ENCODE data around the gene TTR.

TTR gene

DNA sequence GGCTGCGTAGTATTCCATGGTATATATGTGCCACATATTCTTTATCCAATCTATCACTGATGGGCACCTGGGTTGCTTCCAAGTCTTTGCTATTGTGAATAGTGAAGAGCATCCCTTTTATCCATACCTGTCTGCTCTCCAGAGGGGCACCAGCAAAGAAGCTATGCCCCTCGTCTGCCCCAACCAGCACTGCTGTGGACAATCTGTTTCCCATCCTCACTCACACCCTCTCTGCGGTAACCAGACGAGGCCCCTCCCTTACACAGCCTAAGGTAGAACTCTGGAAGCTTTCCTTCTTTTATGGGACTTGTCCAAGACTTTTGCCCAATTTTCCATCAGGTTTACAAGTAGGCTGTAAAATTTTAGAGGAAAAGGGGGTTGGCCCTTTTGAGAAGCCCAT, 24.9 kb downstream of the TTR start:
- DNase-seq (ENCODE audit: low read depth in 2 of 2) = no peak

DNA sequence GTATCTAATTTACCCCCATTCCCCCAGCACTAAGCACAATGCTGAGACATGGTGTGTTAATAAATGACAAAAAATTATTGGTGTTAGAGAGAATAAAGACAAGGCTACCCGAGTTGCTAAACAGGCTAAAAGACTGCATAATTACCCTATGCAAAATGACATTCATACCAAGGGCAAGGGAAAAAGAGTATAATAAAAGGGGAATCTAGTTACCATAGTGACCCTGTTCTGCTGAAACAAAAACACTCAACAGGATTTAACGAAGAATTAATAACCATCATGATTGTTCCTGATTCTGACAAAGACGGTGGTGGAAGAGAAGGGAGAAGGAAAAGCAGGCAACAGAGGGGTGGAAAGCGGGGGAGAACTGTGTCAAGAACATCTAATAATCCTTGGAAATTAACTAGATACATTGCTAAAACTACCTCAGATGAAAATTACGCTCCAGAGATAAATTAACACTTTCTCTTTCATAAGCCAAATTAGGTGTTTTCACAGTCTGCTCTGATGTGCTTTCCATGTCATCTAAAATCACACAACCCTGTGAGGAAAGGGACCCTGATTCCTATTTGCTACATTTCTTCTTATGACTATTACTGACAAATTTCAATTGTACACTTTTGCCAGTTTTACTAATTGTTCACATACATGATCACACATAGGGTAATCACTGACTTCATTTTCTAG, 25.5 kb downstream of the TTR start:
- DNase-seq (ENCODE audit: low read depth in 2 of 2) = no peak

DNA sequence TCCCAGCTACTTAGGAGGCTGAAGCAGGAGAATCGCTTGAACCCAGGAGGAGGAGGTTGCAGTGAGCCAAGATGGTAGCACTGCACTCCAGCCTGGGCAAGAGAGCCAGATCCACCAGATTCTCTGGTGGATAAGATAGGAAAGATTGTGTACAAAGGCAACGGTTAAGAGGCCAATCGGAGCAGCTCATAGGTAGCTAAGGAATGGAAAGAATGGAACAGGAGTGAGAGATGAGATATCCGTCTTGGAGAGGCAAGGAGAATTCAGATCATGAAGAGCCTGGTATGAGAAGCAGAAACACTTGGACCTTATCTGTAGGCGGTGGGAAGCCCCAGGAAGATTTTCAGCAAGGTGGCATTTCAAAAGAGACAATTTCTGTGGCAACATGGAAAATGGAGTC, 27.1 kb downstream of the TTR start:
- DNase-seq (ENCODE audit: low read depth in 2 of 2) = no peak

DNA sequence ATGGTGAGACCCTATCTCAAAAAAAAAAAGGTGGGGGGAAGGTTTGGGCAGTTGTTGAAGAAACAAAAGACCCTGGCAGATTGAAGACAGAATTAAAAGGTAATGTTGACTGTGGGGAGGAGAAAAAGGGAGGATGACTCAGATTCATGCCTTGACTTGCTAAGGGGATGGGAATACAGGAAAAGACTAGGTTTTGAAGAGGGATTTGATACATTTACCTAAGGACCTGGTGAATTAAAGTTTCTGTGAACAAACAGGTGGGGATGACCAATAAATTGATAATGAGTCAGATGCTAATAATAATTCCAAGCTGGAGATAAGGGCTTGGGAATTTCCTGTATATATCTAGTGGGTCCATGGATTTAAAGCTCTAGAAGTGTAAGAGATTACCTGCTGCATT, 27.6 kb downstream of the TTR start:
- DNase-seq (ENCODE audit: low read depth in 2 of 2) = no peak

DNA sequence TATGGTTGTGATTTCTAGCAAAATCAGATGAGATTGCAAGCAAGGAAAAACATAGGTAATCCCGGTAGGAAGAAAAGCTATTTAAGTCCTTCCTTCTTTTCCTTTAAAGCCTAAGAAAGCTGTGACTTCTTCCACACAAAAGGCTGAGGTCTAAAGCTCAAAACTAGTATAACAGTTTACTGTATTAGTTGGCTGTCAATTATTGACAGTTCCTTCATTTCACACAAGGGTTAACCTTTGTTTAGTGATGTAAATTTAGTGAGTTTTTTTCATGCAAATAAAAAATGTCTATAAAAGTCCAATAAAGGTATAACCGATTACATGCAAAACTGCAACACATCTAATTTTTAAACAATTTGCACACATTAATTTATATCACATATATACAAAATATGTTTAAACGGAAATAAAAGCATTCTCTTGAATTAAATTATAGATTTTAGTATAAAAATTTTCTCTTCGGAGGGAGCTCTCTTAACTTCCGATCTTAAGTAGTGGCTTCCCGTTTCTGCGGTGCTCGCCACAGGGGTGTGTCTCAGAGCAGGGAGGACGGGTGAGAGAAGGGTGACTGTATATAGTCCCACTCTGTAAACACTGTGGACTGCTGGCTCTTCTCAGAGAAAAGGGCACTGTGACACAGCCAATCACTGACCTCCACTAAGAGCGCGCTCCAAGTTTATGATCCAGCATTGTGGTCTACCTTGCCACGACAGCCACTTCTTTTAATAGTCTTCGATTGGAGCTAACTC, 33.4 kb downstream of the TTR start:
- no peak for DNase-seq (ENCODE audit: low read depth in 2 of 2)

DNA sequence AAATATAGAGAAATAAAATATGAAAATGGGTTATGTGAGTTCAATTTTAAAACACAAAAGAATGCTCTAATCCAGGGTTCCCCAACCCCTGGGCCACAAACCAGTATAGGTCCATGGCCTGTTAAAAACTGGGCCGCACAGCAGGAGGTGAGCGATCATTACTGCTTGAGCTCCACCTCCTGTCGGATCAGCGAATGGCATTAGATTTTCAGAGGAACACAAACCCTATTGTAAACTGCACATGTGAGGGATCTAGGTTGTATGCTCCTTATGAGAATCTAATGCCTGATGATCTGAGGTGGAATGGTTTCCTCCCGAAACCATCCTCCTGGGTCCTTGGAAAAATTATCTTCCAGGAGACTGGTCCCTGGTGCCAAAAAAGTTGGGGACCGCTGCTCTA, 34.7 kb downstream of the TTR start:
- DNase-seq (ENCODE audit: low read depth in 2 of 2) = no peak

DNA sequence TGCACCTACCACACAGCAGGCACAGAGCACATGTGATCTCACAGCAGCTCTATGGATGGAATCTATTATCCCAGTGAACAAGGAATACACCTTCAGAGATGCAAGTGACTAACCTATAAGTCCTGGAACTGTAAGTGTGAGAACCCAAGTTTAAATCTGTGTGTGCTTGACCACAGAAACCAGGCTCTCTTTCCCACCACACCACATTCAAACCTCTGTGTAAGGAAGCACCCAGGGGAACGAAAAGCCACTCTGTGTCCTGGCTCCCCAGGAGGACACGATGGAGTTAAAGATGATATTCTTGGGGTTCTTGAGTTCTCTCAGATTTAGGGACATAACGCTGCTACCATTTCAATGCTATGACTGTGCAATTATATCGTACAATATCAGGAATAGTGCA, 38.9 kb downstream of the TTR start:
- no peak for DNase-seq (ENCODE audit: low read depth in 2 of 2)

DNA sequence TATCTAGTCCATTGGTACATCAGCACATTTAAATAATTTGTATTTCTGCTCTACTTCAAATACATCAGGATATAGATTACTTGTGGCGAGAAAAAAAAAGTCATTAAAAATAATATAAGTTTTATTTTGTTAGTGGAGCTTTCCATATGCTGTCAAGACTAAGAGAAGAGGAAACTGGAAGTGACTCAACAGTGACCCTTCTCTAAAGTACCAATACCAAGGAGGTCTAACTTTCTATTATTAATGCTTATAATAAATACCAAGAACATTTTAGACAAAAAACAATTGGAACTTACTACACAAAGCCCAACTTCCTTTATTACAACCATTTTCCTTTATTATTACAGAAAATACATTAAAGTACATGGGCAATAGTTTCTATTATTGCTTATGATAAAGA, 39.8 kb downstream of the TTR start:
- DNase-seq (ENCODE audit: low read depth in 2 of 2) = no peak

DNA sequence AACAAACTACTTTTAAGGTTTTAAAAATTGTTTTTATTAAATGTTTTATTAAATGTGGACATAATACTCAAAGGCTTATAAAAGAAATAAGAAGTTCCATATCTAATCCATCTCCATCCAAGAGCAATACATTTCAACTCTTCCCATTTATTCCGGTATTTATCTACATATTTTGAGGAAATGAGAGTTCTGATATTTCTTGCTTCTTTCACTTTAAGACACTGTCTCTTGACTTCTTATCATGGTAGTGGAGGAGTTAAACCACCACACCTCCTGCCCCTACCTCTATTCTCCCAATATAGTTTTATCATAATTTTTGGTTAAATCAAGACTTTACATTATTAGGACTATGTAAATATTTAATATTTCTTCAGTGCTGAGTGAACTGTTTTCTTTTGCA, 40.7 kb downstream of the TTR start:
- no peak for DNase-seq (ENCODE audit: low read depth in 2 of 2)

DNA sequence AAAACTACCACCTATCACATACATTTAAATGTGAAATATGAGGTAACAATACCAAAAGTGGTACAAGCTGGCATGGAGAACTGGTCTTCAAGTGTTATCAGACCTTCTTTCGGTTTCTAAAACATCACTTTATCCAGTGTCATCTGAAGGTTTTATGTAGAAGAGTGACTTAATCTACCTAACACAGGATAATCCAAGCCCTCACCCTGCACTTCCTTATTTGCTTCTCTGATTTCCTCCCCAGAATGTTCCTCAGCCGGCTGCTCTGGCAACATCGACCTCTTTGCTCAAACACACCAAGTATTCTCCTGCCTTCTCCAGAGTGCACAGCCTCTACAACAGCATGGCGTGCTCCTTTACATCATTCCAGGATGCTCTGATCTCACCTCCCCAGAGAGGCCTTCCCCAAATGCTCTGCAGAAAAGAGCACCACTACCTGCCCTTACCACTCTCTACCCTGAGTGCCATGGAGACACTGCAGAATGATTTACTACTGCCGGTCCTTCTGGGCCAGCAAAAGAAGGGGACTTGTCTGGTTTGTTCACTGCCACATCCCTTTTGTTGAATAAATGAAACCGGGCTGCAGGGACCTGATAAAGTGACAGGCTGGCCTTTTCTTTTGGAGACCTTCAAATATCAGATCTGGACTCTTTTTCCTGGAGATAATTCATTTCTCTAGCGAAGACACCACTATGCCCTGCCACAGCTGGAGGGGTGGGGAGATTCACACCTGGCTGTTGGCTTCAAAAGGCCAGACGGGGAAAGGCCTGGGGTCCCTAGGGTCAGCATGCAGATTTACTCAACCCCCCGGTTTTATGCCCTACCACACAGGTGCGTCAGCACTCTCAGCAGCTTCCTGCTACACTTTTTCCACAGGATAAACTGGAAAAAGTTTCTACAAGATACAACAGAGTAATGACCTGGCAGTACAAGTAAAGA, 42.0 kb downstream of the TTR start:
- DNase-seq (ENCODE audit: low read depth in 2 of 2) = no peak

DNA sequence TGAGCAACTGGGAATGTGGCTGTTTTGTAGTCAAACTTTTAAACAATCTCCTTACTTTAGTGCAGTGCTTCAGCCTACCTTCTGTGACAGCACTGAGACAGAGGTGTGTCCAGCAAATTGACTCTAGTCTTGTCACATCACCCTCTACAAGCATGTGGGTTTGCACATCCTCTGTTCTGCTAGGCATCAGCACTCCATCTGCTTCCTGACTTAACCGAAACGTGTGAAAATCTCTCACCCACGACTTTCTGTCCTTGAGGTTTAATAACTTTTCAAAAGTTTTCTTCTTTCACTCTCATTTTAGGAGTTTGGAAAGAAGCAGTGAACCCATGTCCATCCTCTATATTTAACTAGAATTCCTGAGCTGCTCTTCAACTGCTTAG, 42.6 kb downstream of the TTR start:
- no peak for DNase-seq (ENCODE audit: low read depth in 2 of 2)

DNA sequence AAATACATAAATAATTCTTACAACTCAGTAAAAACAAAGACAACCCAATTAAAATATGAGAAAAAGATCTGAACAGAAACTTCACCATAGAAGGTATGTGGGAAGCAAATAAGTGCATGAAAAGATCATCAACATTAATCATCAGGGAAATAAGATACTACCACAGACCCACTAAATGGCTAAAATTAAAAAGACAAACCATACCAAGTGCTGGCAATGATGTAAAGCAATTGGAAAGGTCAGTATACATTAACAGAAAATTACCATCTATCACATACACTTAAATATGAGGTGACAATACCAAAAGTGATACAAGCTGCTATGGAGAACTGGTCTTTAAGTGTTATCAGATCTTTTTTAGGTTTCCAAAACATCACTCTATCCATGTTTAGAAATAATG, 44.7 kb downstream of the TTR start:
- no peak for DNase-seq (ENCODE audit: low read depth in 2 of 2)

DNA sequence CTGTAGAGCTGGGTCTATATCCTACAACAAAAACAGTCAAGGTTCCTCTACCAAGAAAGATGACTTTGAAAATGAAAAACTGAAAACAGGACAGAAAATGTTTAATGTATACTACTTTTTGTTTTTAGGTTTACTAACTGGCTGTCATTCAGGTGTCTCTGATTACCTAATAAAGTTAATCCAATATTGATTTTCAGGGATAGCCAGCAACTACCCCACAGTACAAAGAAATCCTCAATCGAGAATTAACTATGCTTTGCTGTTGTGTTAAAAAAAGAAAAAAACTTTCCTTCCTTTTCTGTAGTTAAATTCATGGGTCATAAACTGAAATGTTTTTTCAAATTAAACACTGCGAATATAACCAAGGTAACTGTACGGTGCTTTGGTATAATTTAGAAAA, 45.8 kb downstream of the TTR start:
- no peak for DNase-seq (ENCODE audit: low read depth in 2 of 2)

DNA sequence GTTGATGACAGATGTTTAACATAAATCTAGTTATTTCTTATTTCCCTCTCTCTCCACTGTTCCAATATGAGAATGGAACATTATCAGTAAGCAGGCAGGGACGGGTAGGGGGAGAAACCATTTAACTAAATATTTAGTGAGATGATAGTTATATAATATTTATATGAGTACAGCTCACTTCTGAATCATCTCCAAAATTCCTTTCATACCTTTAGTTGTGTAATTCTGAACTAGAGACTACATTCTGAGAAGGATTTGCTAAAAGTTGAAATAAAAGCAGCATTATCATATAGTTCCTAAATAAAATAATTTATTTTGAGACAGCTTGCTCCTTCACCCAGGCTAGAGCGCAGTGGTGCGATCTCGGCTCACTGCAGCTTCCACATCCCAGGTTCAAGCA, 51.3 kb downstream of the TTR start:
- DNase-seq (ENCODE audit: low read depth in 2 of 2) = peak in 1 of 2 experiments; percentile 8

DNA sequence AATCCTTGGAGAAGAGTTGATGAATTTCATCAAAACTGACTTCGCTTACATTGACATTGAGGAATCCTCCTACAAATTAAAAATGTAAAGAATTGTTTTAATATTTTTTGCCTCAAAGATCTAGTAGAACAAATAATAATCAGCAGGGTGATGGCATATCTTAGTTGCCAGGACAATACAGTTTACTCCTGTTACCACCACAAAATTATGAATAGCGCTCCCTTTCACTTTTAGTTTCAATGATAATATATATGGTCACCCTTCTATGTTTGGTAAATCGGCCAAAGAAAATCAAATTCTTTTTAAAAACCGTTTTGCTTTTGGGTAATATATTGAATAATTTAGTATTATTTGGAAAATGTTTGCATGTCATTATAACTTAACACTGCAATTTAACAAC, 53.7 kb downstream of the TTR start:
- no peak for DNase-seq (ENCODE audit: low read depth in 2 of 2)

DNA sequence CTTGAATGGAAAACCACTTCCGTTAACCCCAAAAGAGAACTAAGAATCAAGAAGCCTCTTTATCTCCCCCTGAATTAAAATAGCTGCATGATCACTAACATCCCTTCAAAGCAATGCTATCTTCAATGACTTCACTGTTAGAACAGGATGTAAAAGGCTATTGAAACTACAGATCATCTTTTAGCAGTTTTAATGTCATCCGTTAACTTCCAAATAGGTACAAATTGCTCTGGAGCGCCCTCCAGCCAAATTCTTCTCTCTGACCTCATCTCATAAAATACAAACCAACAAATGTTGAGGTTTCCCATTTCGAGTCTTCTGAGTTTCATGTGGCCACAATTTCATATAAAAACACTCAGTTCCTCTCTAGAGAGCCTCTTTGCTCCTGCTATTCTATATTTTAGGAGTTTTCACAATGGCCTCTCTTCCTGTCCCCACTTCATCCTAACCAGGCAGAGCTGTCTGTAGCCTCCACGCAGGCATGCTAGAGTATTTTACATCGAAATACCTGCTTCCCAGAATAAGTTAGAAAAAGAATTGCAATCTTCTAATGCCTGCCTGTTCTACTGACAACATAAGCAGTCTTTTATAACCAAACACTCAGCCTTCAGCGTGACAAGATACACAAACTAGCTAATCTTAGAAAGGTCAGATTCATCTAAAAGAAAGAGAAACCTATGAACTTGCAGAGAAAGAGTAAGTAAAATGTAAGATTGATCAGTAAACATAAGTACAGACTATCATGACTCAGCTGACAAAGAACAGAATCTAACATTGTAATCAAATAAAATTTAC, 54.9 kb downstream of the TTR start:
- DNase-seq (ENCODE audit: low read depth in 2 of 2) = no peak

DNA sequence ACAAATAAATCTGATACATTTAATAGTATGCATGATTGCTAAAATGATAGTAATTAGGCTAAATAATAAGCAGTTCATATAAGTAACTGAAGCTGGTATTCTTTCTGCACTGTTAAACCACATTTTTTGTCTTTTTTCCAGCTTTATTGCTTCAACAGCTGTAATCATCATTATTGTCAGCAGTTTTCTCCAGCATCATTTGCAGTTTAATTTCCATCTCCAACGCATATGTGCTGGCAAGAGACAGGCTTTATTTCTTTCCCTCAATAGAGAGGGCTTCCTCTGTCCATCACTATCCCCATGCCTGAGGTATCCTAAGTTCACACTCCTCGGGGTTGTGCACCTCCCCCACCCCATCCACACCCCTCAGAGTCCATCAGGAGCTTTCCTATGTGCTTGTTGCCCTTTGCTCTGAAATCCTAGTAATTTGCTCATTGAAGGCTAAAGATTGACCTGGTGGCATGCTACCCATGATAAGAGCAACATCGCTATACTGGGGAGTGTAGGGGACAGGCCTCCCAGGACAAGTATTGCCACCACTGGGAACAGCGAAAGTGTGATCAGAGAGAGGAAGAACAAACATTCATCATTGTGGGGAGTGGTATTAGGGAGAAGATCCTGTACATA, 55.6 kb downstream of the TTR start:
- DNase-seq (ENCODE audit: low read depth in 2 of 2) = no peak
